Motor neuron (in vitro differentiated cells): Measurements from ENCODE around the gene NSD2. TPM values are rescaled to one million over a fixed set of nuclear protein-coding genes. Genes with fewer than 3 reads are reported as not detected.

Experiments used
- ATAC-seq, 8 experiments: fragments of 200-7000 bp; cut with Tn5 transposase; replicated peaks in 6 of 8; 2 replicates each; pipeline ENCODE4 v1.8.0; 2021; ENCODE audit warnings: mild to moderate bottlenecking in 8 of 8, moderate library complexity in 8 of 8
- H3K27ac ChIP-seq, 2 donors: fragments of 250-450 bp; sonication (Bioruptor Pico); 2 replicates each; pipeline ENCODE4 v1.9.0; 2021; ENCODE audit warnings: antibody characterized with exemption in 2 of 2, mild to moderate bottlenecking in 2 of 2, moderate library complexity in 1 of 2
- H3K4me1 ChIP-seq, 2 donors: fragments of 250-450 bp; sonication (Bioruptor Pico); replicated peaks in 1 of 2; 2 replicates each; pipeline ENCODE4 v1.6.1; 2021; ENCODE audit warnings: antibody characterized with exemption in 2 of 2, mild to moderate bottlenecking in 2 of 2, moderate library complexity in 1 of 2
- H3K4me3 ChIP-seq, 5 donors: fragments of 250-450 bp; sonication (Bioruptor Pico); 2 replicates each; pipeline ENCODE4 v1.9.0; 2021; ENCODE audit warnings: antibody characterized with exemption in 5 of 5, mild to moderate bottlenecking in 5 of 5, moderate library complexity in 4 of 5
- WGBS, 10 experiments: fragments of 450-650 bp; shearing (Covaris generic); methylation state at CpG; one replicate each; pipeline ENCODE4 v1.0.0; 2022; 5-methylcytosine and 5-hydroxymethylcytosine counted together
- in situ Hi-C, 9 experiments: fragments of 400-800 bp; cut with MboI; loops; one replicate each; pipeline ENCODE4 v1.15.0; 2021; ENCODE audit warnings: low sequenced_read_pairs in 9 of 9, low pct_unique_long_range_greater_than_20kb in 2 of 9; ENCODE audit not compliant: unreplicated experiment in 9 of 9
- total RNA-seq, 8 experiments: library from RNA; unstranded; fragments of 300-600 nt; gene quantifications; 2 replicates each; pipeline versions ENCODE4 v1.2.3 to v1.2.4, GENCODE V29; 2022

NSD2 gene
- total RNA-seq, 8 experiments from 2014 or later, result 2.9 to 118 (median 63.8) TPM

- no peak for ATAC-seq
- Histone ChIP-seq H3K4me1 (peaks cover 8% of the 10 kb centered on the region in 2 donors), H3K4me3 (no peak overlapping the region), H3K27ac (no peak overlapping the region)
- in situ Hi-C loops, result no loop called here
- 0 to 93% (median 72%) methylated on average over 1 to 5 of the region's 10 CpGs; no CpG with 5 or more reads in 6 of the 10 experiments for WGBS, 10 experiments
Observed at GRCh38 chr4:1850276-1850675, 20.9 kb upstream of the NSD2 start.

DNA sequence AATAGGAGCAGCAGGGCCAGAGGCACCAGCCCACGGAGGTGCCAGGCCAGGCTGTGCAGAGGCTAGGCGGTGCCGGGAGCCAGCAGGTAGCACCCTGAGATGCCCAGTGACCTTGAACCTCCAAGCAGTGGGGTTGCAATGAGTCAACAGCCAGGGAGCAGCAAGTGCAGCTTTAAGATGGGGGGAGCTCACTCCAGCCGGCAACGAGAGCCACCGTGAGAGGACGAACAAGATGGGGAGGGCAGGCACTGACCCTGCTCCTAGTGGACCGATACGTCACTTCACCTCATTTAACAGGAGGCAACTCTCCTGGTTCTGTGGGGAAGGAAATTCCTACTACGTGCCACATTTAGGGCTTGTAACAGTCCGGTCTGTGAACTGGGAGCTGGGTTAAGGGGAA, 20.0 kb upstream of the NSD2 start:
- no peak overlapping the region for H3K27ac ChIP-seq
- no peak for ATAC-seq
- peaks cover 8% of the 10 kb centered on the region in 2 donors for H3K4me1 ChIP-seq
- 78 to 100% (median 83%) methylated on average over 1 to 11 of the region's 11 CpGs; no CpG with 5 or more reads in 5 of the 10 experiments for WGBS, 10 experiments
- in situ Hi-C loops, result no loop called here
- no peak overlapping the region for H3K4me3 ChIP-seq

GRCh38 chr4:1851575-1852410, 19.4 kb upstream of the NSD2 start:
- Histone ChIP-seq H3K27ac (no peak overlapping the region), H3K4me1 (peaks cover 8% of the 10 kb centered on the region in 2 donors), H3K4me3 (no peak overlapping the region)
- no peak for ATAC-seq
- in situ Hi-C loops, result no loop called here
- WGBS, 10 experiments, result 60 to 100% (median 87%) methylated on average over 1 to 6 of the region's 16 CpGs; no CpG with 5 or more reads in 3 of the 10 experiments

- H3K4me1 ChIP-seq, result peaks cover 18 to 19% of the 10 kb centered on the region in 2 donors
- in situ Hi-C loops, result no loop called here
- no peak overlapping the region for H3K4me3 ChIP-seq
- WGBS, 10 experiments, result 68 to 100% (median 91%) methylated on average over 1 to 5 of the region's 9 CpGs; no CpG with 5 or more reads in 4 of the 10 experiments
- no peak for ATAC-seq
- H3K27ac ChIP-seq, result no peak overlapping the region
Observed at GRCh38 chr4:1852904-1853623, 18.1 kb upstream of the NSD2 start.

DNA sequence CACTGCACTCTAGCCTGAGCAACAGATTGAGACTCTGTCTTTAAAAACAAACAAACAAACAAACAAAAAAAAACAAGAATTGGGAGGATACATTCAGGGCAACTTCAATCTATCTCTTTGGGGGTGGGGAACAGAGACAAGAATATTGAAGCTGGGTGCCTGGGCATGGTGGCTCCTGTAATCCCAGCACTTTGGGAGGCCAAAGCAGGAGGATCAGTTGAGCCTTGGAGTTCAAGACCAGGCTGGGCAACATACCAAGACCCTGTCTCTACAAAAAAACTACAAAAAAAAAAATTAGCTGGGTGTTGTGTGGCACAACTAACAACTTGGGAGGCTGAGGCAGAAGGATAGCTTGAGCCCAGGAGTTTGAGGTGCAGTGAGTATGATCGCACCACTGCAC, 16.4 kb upstream of the NSD2 start:
- WGBS, 10 experiments, result 0 to 60% (median 50%) methylated on average over 1 of the region's 1 CpG; no CpG with 5 or more reads in 7 of the 10 experiments
- Histone ChIP-seq H3K4me3 (peak overlapping the region; percentile 50 to 93 (median 59)), H3K4me1 (peaks cover 21 to 30% of the 10 kb centered on the region in 2 donors), H3K27ac (no peak overlapping the region)
- ATAC-seq, result no peak
- in situ Hi-C loops, result no loop called here

GRCh38 chr4:1855333-1856070, 15.7 kb upstream of the NSD2 start:
- peak in 3 of 8 experiments; percentile 33 to 50 (median 40) for ATAC-seq
- peak overlapping the region; percentile 19 to 64 for H3K27ac ChIP-seq
- H3K4me3 ChIP-seq, result peak overlapping the region; percentile 50 to 93 (median 59)
- WGBS, 10 experiments, result 0 to 27% (median 0%) methylated on average over 1 to 18 of the region's 92 CpGs; no CpG with 5 or more reads in 5 of the 10 experiments
- H3K4me1 ChIP-seq, result peaks cover 21 to 30% of the 10 kb centered on the region in 2 donors
- in situ Hi-C loops, result no loop called here

- H3K27ac ChIP-seq, result peak within 1 kb of the TSS; percentile 64 to 76
- in situ Hi-C loops, result no loop called here
- ATAC-seq, result peak; percentile 87 to 94 (median 93)
- H3K4me3 ChIP-seq, result peak within 1 kb of the TSS; percentile 50 to 93 (median 59)
- WGBS, 10 experiments, result 1 to 3% methylated on average over 11 to 26 of the region's 107 CpGs; no CpG with 5 or more reads in 8 of the 10 experiments
- peaks cover 21 to 30% of the 10 kb centered on the region in 2 donors for H3K4me1 ChIP-seq
Observed at GRCh38 chr4:1856071-1856942, 14.9 kb upstream of the NSD2 start, which contains the start of gene LETM1. LETM1 (minus strand) TSS chr4:1856156; CDS start chr4:1855950, 206 bp downstream.

DNA sequence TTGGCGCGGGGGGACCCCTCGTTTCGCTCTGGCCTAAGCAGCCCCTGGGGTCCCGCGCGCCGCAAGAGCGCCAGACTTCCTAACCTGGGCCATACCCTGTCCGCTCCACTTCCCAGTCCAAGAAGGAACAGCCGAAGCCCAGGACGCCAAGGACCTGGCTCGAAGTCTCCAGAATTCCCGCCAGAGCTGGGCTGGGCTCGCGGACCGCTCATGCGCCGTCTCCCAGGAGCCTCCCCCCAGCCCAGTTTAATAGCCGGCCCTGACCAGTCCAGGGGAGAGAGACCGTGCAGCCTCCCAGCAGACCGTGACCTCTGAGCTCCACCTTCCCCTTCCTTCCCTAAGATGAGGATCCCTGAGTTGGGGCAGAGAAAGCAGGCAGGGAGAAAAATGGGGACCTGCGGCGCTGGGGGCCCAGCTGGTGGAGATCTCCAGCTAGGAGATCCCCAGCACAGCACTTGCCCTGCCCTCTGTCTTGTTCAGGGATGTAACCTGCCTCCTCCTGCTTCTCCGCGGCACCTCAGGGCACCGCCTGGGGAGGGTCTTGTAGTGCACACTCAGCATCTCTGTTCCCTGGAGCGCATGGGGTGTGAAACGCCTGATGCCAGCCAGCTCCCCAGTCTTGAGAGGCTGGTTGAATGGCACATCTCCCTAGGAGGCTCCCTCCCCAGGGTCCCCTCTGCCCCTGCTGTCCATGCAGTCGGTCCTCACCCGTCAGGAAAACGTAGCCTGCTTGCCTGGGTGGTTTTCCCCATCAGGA, 14.1 kb upstream of the NSD2 start:
- peak; percentile 1 to 39 (median 16) for ATAC-seq
- H3K4me3 ChIP-seq, result peak overlapping the region; percentile 50 to 93 (median 59)
- in situ Hi-C loops, result no loop called here
- 2% methylated on average over 11 of the region's 32 CpGs; no CpG with 5 or more reads in 9 of the 10 experiments for WGBS, 10 experiments
- peak overlapping the region; percentile 62 to 76 for H3K27ac ChIP-seq
- H3K4me1 ChIP-seq, result peaks cover 26 to 35% of the 10 kb centered on the region in 2 donors

GRCh38 chr4:1857931-1858330, 13.3 kb upstream of the NSD2 start:
- 70 to 82% methylated on average over 2 of the region's 5 CpGs; no CpG with 5 or more reads in 8 of the 10 experiments for WGBS, 10 experiments
- in situ Hi-C loops, result no loop called here
- H3K4me1 ChIP-seq, result peaks cover 34 to 43% of the 10 kb centered on the region in 2 donors
- no peak for ATAC-seq
- H3K27ac ChIP-seq, result peak overlapping the region in 1 of 2 donors; percentile 76
- no peak overlapping the region for H3K4me3 ChIP-seq

DNA sequence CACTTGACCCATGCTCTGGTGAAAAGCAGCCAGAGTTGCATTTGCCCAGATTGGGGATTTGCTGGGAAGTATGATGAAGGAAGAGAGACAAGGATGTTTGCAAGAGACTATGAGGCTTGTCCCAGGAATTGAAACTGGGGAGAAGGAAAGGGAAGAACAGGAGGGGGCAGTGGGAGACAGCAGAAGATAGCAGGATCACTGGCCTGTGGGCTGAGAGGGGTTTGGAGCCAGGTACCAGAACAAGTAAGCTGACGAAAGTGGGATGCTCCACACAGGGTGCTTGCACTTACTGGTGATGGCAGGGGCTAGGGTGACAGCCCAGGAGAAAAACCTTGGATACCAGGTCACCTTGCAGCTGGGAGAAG, 11.8 kb upstream of the NSD2 start:
- H3K27ac ChIP-seq, result no peak overlapping the region
- no peak overlapping the region for H3K4me3 ChIP-seq
- no peak for ATAC-seq
- 67 to 100% (median 100%) methylated on average over 1 of the region's 1 CpG; no CpG with 5 or more reads in 6 of the 10 experiments for WGBS, 10 experiments
- in situ Hi-C loops, result no loop called here
- H3K4me1 ChIP-seq, result peaks cover 47 to 56% of the 10 kb centered on the region in 2 donors

DNA sequence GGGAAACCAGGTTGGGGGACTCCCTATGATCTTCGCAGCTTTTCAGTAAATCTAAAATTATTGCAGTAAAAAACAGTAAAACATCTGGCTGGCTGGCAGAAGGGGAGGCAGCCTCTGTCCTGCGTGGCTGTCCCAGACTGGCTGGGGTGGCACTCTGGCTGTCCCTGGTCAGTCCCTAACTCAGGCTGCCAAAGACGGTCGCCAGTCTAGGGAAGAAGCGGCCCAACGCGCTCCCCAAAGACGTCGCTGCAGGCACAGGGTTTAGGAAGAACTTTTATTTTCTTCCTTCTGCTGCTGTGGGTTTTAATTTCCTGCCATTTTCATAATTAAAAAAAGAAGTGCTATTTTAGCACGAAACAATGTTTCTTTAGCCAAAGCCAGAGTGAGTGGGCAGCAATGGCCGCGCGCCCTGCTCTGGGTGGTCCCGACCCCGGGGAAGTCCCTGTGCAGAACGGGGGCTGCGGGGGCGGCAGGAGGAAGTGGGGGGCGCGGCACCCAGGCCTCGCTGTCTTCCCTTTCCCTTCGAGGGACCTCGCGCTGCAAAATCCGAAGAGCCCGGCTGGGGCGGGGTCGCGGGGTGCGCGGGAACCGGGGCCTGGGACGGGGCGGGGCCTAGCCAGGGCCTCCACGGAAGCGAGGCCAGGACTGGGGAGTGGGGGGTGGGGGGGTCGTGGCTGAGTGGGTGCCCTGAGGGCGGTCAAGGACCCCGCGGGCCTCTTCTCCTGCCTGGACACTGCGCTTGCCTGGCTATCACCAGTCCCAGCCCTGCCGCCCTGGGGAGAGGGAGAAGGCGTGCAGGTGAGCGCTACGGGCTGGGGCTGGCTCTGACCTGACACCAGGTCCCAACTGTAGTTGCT, 8.9 kb upstream of the NSD2 start:
- H3K4me1 ChIP-seq, result peaks cover 57 to 64% of the 10 kb centered on the region in 2 donors
- no peak overlapping the region for H3K4me3 ChIP-seq
- no peak overlapping the region for H3K27ac ChIP-seq
- WGBS, 10 experiments, result 0 to 65% (median 50%) methylated on average over 1 to 9 of the region's 45 CpGs; no CpG with 5 or more reads in 3 of the 10 experiments
- in situ Hi-C loops, result no loop called here
- no peak for ATAC-seq
